MCF 10A (cell line): ENCODE data around the gene PKN1. TPM values are rescaled to one million over a fixed set of nuclear protein-coding genes. Genes with fewer than 3 reads are reported as not detected.

Experiments
- BruUV-seq: library from RNA; stranded (reverse); fragments of 400-500 nt; replicated peaks from 2 replicates; lab custom pipeline; 2021; lab: Mats Ljungman, UMichigan
- CTCF ChIA-PET: fragments of 300-600 bp; sonication (Branson Sonifier 250); formaldehyde crosslinking; extraction: SDS; loops from one replicate; lab custom pipeline; 2021; ENCODE audit warnings: antibody characterized with exemption, inconsistent platforms; lab: Yijun Ruan, JAX
- POLR2A ChIA-PET: fragments of 300-600, 350-650 bp; sonication (Branson Sonifier 250); formaldehyde crosslinking; extraction: SDS; loops from one replicate; lab custom pipeline; 2020; ENCODE audit warnings: antibody characterized with exemption, inconsistent platforms; lab: Yijun Ruan, JAX
- DNase-seq: peaks from one replicate; pipeline ENCODE4 v3.0.0-alpha.2; 2018; ENCODE audit not compliant: unreplicated experiment
- H3K27ac Mint-ChIP-seq: one replicate; pipeline ENCODE4 v1.8.0; 2022; ENCODE audit warnings: mild to moderate bottlenecking, low read depth, mixed read lengths; ENCODE audit not compliant: unreplicated experiment
- H3K27me3 Mint-ChIP-seq: one replicate; pipeline ENCODE4 v1.8.0; 2022; ENCODE audit warnings: mixed read lengths; ENCODE audit not compliant: insufficient read depth, unreplicated experiment
- H3K36me3 Mint-ChIP-seq: one replicate; pipeline ENCODE4 v1.8.0; 2022; ENCODE audit warnings: mild to moderate bottlenecking, moderate library complexity, mixed read lengths; ENCODE audit not compliant: insufficient read depth, unreplicated experiment
- H3K4me1 Mint-ChIP-seq: one replicate; pipeline ENCODE4 v1.8.0; 2022; ENCODE audit warnings: mixed read lengths; ENCODE audit not compliant: insufficient read depth, unreplicated experiment
- H3K4me3 Mint-ChIP-seq: one replicate; pipeline ENCODE4 v1.8.0; 2022; ENCODE audit warnings: mild to moderate bottlenecking, moderate library complexity, mixed read lengths; ENCODE audit not compliant: unreplicated experiment
- H3K9me3 Mint-ChIP-seq: one replicate; pipeline ENCODE4 v1.8.0; 2022; ENCODE audit warnings: mixed read lengths; ENCODE audit not compliant: unreplicated experiment
- CTCF ChIP-seq: fragments of 200-600 bp; IDR thresholded peaks from one replicate; pipeline ENCODE4 v1.8.0; 2022; ENCODE audit warnings: antibody characterized with exemption, mild to moderate bottlenecking; ENCODE audit not compliant: unreplicated experiment
- intact Hi-C: fragments of 100-400 bp; cut with micrococcal nuclease; formaldehyde crosslinking; loops from 2 replicates; pipeline ENCODE4 v1.14.1; 2022
- total RNA-seq: library from RNA; stranded (reverse); gene quantifications from 2 replicates; pipeline ENCODE4 v1.2.3, GENCODE V29; 2022

PKN1 gene
- total RNA-seq, 1 experiment from 2014 or later: 94.8 TPM

GRCh38 chr19:14507704-14508542, 74.8 kb downstream of the PKN1 start:
- H3K36me3 Mint-ChIP-seq: peaks cover 6% of the 10 kb centered on the region
- H3K9me3 Mint-ChIP-seq: no peaks in the 10 kb centered on the region
- BruUV-seq: no TSS peak
- peak; percentile 60 for DNase-seq
- no peak for TF ChIP-seq CTCF
- peak overlapping the region; percentile 71 for H3K27ac Mint-ChIP-seq
- no peaks in the 10 kb centered on the region for H3K27me3 Mint-ChIP-seq
- ChIA-PET CTCF (interaction anchor here (0.7 to 6.2 kb wide), 4 partner anchors 9 to 1901 kb away, joined by 3 to 53 read pairs (median 17); partner anchors contain the start of genes DNAJB1 and NDUFB7), POLR2A (interaction anchor here (0.9 to 15.7 kb wide), 4 partner anchors 10 to 28 kb away, joined by 3 to 203 read pairs (median 125); partner anchors contain the start of genes DNAJB1, GIPC1 and TECR)
- no peak overlapping the region for H3K4me3 Mint-ChIP-seq
- intact Hi-C loops: no loop called here
- H3K4me1 Mint-ChIP-seq: peaks cover 32% of the 10 kb centered on the region

- peak; percentile 80 for DNase-seq
- Mint-ChIP-seq H3K27me3 (no peaks in the 10 kb centered on the region), H3K36me3 (peaks cover 32% of the 10 kb centered on the region), H3K4me3 (peak overlapping the region; percentile 64), H3K4me1 (peaks cover 20% of the 10 kb centered on the region), H3K27ac (peak overlapping the region; percentile 86), H3K9me3 (no peaks in the 10 kb centered on the region)
- ChIA-PET CTCF (interaction anchor here (0.6 to 2.6 kb wide), 7 partner anchors 9 to 162 kb away, joined by 3 to 9 read pairs (median 3); no protein-coding TSS in a partner anchor), POLR2A (interaction anchor here (0.6 to 15.7 kb wide), 15 partner anchors 8 to 430 kb away, joined by 3 to 203 read pairs (median 4); partner anchors contain the start of genes DNAJB1, GIPC1 and ZNF333)
- intact Hi-C loops: no loop called here
- no peak for TF ChIP-seq CTCF
- BruUV-seq: no TSS peak
Observed at GRCh38 chr19:14510311-14511228, 77.5 kb downstream of the PKN1 start.

- BruUV-seq: no TSS peak
- H3K4me3 Mint-ChIP-seq: peak overlapping the region; percentile 64
- no peak for TF ChIP-seq CTCF
- no peak for DNase-seq
- peak overlapping the region; percentile 86 for H3K27ac Mint-ChIP-seq
- H3K36me3 Mint-ChIP-seq: peaks cover 34% of the 10 kb centered on the region
- CTCF ChIA-PET: interaction anchor here (0.6 to 2.6 kb wide), 6 partner anchors 9 to 77 kb away, joined by 3 to 9 read pairs (median 4); no protein-coding TSS in a partner anchor
- H3K4me1 Mint-ChIP-seq: peaks cover 19% of the 10 kb centered on the region
- H3K27me3 Mint-ChIP-seq: no peaks in the 10 kb centered on the region
- POLR2A ChIA-PET: interaction anchor here (0.6 to 15.7 kb wide), 13 partner anchors 9 to 661 kb away, joined by 3 to 203 read pairs (median 3); partner anchors contain the start of gene GIPC1
- no peaks in the 10 kb centered on the region for H3K9me3 Mint-ChIP-seq
- intact Hi-C loops: no loop called here
Observed at GRCh38 chr19:14511229-14511593, 78.1 kb downstream of the PKN1 start.
